Common myeloid progenitor, CD34-positive (primary cell): ENCODE results near the gene SLC6A13.
"Not testable (repeated sequence)": the region's sequence is repeated elsewhere in the genome, so short reads cannot be mapped to it uniquely, and the experiment has no call there.

Experiments used
- CTCF ChIA-PET: fragments of 350-600 bp; sonication (Branson Sonifier 250); formaldehyde crosslinking; loops from one replicate; lab custom pipeline; 2021; ENCODE audit warnings: antibody characterized with exemption; lab: Charles Lee
- POLR2A ChIA-PET: fragments of 350-600 bp; sonication (Branson Sonifier 250); formaldehyde crosslinking; loops from one replicate; lab custom pipeline; 2021; ENCODE audit warnings: antibody characterized with exemption; lab: Charles Lee
- DNase-seq, 3 donors: peaks; one replicate each; pipeline versions ENCODE4 v3.0.0 to v3.0.0-alpha.2; 2013
- H3K27ac ChIP-seq, 2 experiments: 1 replicate in 1 of 2; 2 replicates in 1 of 2; pipeline ENCODE4 v1.7.0; 2013; ENCODE audit warnings: inconsistent platforms in 2 of 2, low read length in 2 of 2, mild to moderate bottlenecking in 2 of 2, low read depth in 1 of 2, moderate library complexity in 1 of 2; ENCODE audit not compliant: severe bottlenecking in 2 of 2, insufficient read depth in 1 of 2, poor library complexity in 1 of 2
- H3K27me3 ChIP-seq, 5 experiments: replicated peaks in 2 of 5; 1 replicate in 3 of 5; 2 replicates in 2 of 5; pipeline versions ENCODE4 v1.6.1 to v1.7.0; 2013; ENCODE audit warnings: low read length in 4 of 5, mild to moderate bottlenecking in 2 of 5, moderate library complexity in 2 of 5, inconsistent platforms in 1 of 5; ENCODE audit not compliant: insufficient read depth in 5 of 5, control insufficient read depth in 4 of 5
- H3K36me3 ChIP-seq, 4 experiments: 1 replicate in 2 of 4; 2 replicates in 2 of 4; pipeline versions ENCODE4 v1.6.1 to v1.7.0; 2013; ENCODE audit warnings: low read length in 3 of 4, control low read depth in 1 of 4, mild to moderate bottlenecking in 1 of 4; ENCODE audit not compliant: control insufficient read depth in 4 of 4, insufficient read depth in 4 of 4
- H3K4me1 ChIP-seq, 4 experiments: 1 replicate in 3 of 4; 2 replicates in 1 of 4; pipeline versions ENCODE4 v1.6.1 to v1.7.1; 2013; ENCODE audit warnings: low read length in 3 of 4, mild to moderate bottlenecking in 3 of 4, control low read depth in 1 of 4, inconsistent platforms in 1 of 4, moderate library complexity in 1 of 4; ENCODE audit not compliant: control insufficient read depth in 4 of 4, insufficient read depth in 4 of 4; ENCODE audit errors: control extremely low read depth in 1 of 4
- H3K4me3 ChIP-seq, 7 experiments: 1 replicate in 4 of 7; 2 replicates in 3 of 7; pipeline versions ENCODE4 v1.5.1 to v1.7.0; 2013; ENCODE audit warnings: mild to moderate bottlenecking in 7 of 7, low read length in 6 of 7, moderate library complexity in 6 of 7, inconsistent platforms in 2 of 7, low read depth in 2 of 7, control low read depth in 1 of 7; ENCODE audit not compliant: insufficient read depth in 4 of 7, control insufficient read depth in 1 of 7; ENCODE audit errors: extremely low read depth in 1 of 7
- H3K9me3 ChIP-seq, 5 experiments: 1 replicate in 4 of 5; 2 replicates in 1 of 5; pipeline versions ENCODE4 v1.6.1 to v1.7.1; 2013; ENCODE audit warnings: low read length in 4 of 5, mild to moderate bottlenecking in 2 of 5, inconsistent platforms in 1 of 5, low read depth in 1 of 5, moderate library complexity in 1 of 5; ENCODE audit not compliant: control insufficient read depth in 4 of 5, insufficient read depth in 2 of 5; ENCODE audit errors: control extremely low read depth in 1 of 5
- WGBS: methylation state at CpG from one replicate; pipeline ENCODE4 v1.1.5; 2013; ENCODE audit not compliant: insufficient coverage; 5-methylcytosine and 5-hydroxymethylcytosine counted together

Gene SLC6A13

DNA sequence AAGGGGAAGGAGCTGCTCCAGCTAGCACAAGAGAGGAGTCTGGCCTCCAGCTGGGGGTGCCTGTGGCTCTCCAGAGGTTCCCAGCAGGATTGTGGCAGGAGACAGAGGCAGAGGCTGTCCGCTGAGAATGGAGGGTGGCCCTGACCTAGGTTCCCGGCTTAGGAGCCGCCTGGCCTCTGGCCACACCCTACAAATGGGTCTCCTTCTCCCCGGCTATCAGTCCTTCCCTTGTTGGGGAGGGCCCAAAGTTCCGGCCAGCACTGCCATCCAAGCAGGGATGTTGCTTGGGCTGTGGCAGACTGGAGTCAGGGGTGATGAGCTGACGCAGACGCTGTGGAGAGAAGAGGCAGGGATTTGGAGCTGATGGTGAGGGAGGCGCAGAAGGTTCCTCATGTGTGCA is 71.8 kb downstream of the SLC6A13 start:
- Histone ChIP-seq H3K9me3 (no peaks in the 10 kb centered on the region), H3K4me3 (no peak overlapping the region), H3K36me3 (no peaks in the 10 kb centered on the region), H3K4me1 (peaks cover 0 to 11% (median 9%) of the 10 kb centered on the region in 4 experiments), H3K27ac (no peak overlapping the region), H3K27me3 (peaks cover 0 to 5% (median 0%) of the 10 kb centered on the region in 5 experiments)
- ChIA-PET POLR2A (no interaction called here), CTCF (interaction anchor here (0.6 to 7.2 kb wide), 6 partner anchors 11 to 38 kb away, joined by 3 to 94 read pairs (median 6); partner anchors contain the start of gene SLC6A12)
- 96% methylated on average over 4 of the region's 8 CpGs for WGBS
- no peak for DNase-seq

- Histone ChIP-seq H3K27ac (no peak overlapping the region), H3K4me1 (peaks cover 0 to 24% (median 19%) of the 10 kb centered on the region in 4 experiments), H3K27me3 (peaks cover 0 to 5% (median 0%) of the 10 kb centered on the region in 5 experiments), H3K36me3 (no peaks in the 10 kb centered on the region), H3K4me3 (peak overlapping the region in 1 of 7 experiments; percentile 71), H3K9me3 (no peaks in the 10 kb centered on the region)
- CTCF ChIA-PET, result interaction anchor here (1.2 to 7.2 kb wide), 10 partner anchors 9 to 34 kb away, joined by 3 to 94 read pairs (median 5); no protein-coding TSS in a partner anchor
- 100% methylated on average over 2 of the region's 6 CpGs for WGBS
- POLR2A ChIA-PET, result interaction anchor here (1.0 to 1.1 kb wide), 2 partner anchors 10 to 16 kb away, joined by 3 to 4 read pairs; no protein-coding TSS in a partner anchor
- DNase-seq, result no peak
Measured at GRCh38 chr12:189622-189962, 73.0 kb downstream of the SLC6A13 start.

DNA sequence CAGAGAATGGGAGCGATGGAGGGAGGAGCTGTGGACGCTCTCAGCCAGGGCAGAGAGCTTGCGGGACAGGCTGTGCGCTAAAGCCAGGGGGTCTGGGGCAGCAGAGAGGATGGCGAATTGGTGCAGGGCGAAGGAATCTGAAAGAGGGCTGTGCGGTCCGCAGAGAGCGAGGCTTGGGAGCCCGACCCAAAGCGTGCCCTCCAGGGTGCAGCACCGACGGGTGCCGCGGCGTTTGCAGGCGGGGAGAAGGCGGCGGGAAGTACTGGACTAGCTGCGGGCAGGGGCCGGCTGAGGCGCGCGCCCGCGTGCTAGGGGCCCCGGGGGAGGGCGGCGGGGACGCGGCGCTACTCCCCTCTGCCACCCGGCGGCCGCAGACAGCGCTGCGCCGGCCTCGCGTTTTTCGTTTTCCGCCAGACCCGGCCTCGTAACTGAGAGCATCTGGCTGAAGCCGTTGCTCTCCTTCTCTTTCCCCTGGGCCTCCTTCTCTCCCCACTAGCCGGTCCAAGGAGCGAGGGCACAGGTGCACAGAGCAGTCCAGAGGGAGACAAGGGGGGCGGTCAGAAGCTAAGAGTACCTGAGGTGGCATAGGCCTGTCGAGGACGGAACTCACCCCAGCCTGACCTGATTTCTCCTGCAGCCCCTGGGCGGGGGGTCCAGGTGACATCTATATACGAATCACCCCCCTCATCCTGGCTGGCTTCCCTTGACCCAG is 73.6 kb downstream of the SLC6A13 start:
- peak overlapping the region in 6 of 7 experiments; percentile 33 to 72 (median 54) for H3K4me3 ChIP-seq
- peaks cover 0 to 24% (median 19%) of the 10 kb centered on the region in 4 experiments for H3K4me1 ChIP-seq
- 15% methylated on average over 38 of the region's 52 CpGs for WGBS
- H3K27ac ChIP-seq, result no peak overlapping the region
- H3K27me3 ChIP-seq, result peaks cover 0 to 2% (median 0%) of the 10 kb centered on the region in 5 experiments
- DNase-seq, result peak; percentile 61 to 75 (median 73)
- CTCF ChIA-PET, result interaction anchor here (1.2 to 7.2 kb wide), 8 partner anchors 9 to 78 kb away, joined by 3 to 94 read pairs (median 4); no protein-coding TSS in a partner anchor
- POLR2A ChIA-PET, result interaction anchor here (1.0 to 1.1 kb wide), 2 partner anchors 9 to 16 kb away, joined by 3 to 4 read pairs; no protein-coding TSS in a partner anchor
- no peaks in the 10 kb centered on the region for H3K9me3 ChIP-seq
- no peaks in the 10 kb centered on the region for H3K36me3 ChIP-seq

DNA sequence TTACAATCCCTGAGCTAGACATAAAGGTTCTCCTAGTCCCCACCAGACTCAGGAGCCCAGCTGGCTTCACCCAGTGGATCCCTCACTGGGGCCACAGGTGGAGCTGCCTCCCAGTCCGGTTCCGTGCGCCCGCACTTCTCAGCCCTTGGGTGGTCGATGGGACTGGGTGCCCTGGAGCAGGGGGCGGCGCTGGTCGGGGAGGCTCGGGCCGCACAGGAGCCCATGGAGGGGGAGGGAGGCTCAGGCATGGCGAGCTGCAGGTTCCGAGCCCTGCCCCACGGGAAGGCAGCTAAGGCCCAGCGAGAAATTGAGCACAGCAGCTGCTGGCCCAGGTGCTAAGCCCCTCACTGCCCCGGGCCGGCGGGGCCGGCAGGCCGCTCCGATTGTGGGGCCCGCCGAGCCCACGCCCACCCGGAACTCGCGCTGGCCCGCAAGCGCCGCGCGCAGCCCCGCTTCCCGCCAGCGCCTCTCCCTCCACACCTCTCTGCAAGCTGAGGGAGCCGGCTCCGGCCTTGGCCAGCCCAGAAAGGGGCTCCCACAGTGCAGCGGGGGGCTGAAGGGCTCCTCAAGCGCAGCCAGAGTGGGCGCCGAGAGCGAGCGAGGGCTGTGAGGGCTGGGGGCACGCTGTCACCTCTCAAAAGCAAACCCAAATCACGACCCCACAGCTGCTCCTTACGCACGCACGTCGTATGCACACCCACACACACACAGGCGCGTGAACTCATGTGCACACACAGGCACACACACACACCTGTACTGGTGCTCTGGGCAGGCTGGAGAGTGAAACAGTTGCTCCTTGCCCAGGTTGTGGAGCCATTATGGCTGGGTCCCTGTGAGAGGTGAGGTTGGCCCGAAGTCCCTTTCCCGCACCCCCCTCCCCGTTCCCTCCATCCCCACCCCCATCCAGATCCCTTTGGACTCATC is 74.4 kb downstream of the SLC6A13 start:
- ChIA-PET POLR2A (interaction anchor here (1.0 to 1.1 kb wide), 2 partner anchors 8 to 15 kb away, joined by 3 to 4 read pairs; no protein-coding TSS in a partner anchor), CTCF (interaction anchor here (1.2 to 7.2 kb wide), 8 partner anchors 8 to 77 kb away, joined by 4 to 94 read pairs (median 6); no protein-coding TSS in a partner anchor)
- not testable (repeated sequence) for H3K27ac ChIP-seq, H3K9me3 ChIP-seq, H3K36me3 ChIP-seq, H3K27me3 ChIP-seq, DNase-seq
- peak overlapping the region in 4 of 7 experiments; percentile 40 to 72 (median 64) for H3K4me3 ChIP-seq
- H3K4me1 ChIP-seq, result peaks cover 0 to 24% (median 19%) of the 10 kb centered on the region in 4 experiments
- 96% methylated on average over 28 of the region's 53 CpGs for WGBS

- WGBS, result 92% methylated on average over 11 of the region's 11 CpGs
- Histone ChIP-seq H3K9me3 (no peaks in the 10 kb centered on the region), H3K27me3 (no peaks in the 10 kb centered on the region), H3K4me3 (no peak overlapping the region), H3K36me3 (no peaks in the 10 kb centered on the region), H3K4me1 (peaks cover 0 to 39% (median 37%) of the 10 kb centered on the region in 4 experiments), H3K27ac (no peak overlapping the region)
- CTCF ChIA-PET, result interaction anchor here (0.8 to 7.2 kb wide), 5 partner anchors 9 to 34 kb away, joined by 3 to 94 read pairs (median 6); no protein-coding TSS in a partner anchor
- POLR2A ChIA-PET, result no interaction called here
- no peak for DNase-seq
Measured at GRCh38 chr12:186006-186625, 76.5 kb downstream of the SLC6A13 start.

GRCh38 chr12:185576-185955 is 77.1 kb downstream of the SLC6A13 start:
- ChIA-PET CTCF (interaction anchor here (1.3 to 7.2 kb wide), 4 partner anchors 13 to 34 kb away, joined by 4 to 94 read pairs (median 8); no protein-coding TSS in a partner anchor), POLR2A (interaction anchor here (1.2 kb wide), 1 partner anchor 13 kb away, joined by 5 read pairs; no protein-coding TSS in a partner anchor)
- no peaks in the 10 kb centered on the region for H3K27me3 ChIP-seq
- 57% methylated on average over 7 of the region's 8 CpGs for WGBS
- peaks cover 4 to 45% (median 42%) of the 10 kb centered on the region in 4 experiments for H3K4me1 ChIP-seq
- no peak overlapping the region for H3K27ac ChIP-seq
- no peak for DNase-seq
- H3K36me3 ChIP-seq, result no peaks in the 10 kb centered on the region
- H3K4me3 ChIP-seq, result no peak overlapping the region
- no peaks in the 10 kb centered on the region for H3K9me3 ChIP-seq
